HFF-Myc (cell line): Measurements from ENCODE around the gene FBXO44.
A peak's percentile ranks its signal among the peaks of the same experiment; 100 is the strongest.

Experiments used
- DNase-seq: peaks from one replicate; pipeline ENCODE4 v3.0.0-alpha.2; 2011; ENCODE audit warnings: low read depth; ENCODE audit errors: extremely low read depth
- H3K4me3 ChIP-seq: replicated peaks from 2 replicates; pipeline ENCODE4 v1.5.1; 2011; ENCODE audit warnings: low read depth, mild to moderate bottlenecking, control low read depth, low read length
- CTCF ChIP-seq: IDR thresholded peaks from 2 replicates; pipeline ENCODE4 v1.5.1; 2012; ENCODE audit warnings: mild to moderate bottlenecking, low read depth, low read length, control low read depth; ENCODE audit errors: missing control alignments

FBXO44 gene

GRCh38 chr1:11691928-11692711 lies 37.4 kb downstream of the FBXO44 start:
- no peak for DNase-seq
- no peak overlapping the region for H3K4me3 ChIP-seq
- no peak for TF ChIP-seq CTCF

DNA sequence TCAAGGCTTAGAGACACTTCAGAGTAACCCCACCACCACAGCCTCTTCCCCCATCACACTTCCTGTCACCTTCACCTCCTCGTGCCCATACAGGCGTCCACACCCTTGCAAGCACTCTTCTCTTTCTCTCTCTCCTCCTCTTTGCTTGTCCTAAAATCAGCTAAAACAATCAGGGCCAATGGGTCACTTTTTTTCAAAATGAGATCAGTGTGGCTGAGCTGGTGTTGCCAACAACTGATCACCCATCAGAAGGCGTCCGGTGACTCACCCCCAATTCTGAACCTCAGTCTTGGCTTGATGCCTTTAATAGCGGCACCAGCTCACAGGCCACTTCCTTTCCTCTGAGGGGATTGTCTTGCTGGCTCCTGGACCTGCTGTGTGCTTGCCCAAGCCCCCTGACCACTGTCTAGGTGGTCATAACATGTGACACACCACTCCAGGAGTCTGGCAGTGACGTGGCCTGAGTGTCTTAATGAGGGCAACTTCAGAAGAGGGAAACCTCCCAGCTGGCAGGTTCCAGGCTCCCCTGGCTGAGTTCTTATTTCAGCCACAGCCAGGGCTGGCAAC lies 38.4 kb downstream of the FBXO44 start:
- peak; percentile 52 for DNase-seq
- TF ChIP-seq CTCF = no peak
- H3K4me3 ChIP-seq = no peak overlapping the region

- no peak for TF ChIP-seq CTCF
- no peak overlapping the region for H3K4me3 ChIP-seq
- DNase-seq = no peak
Measured at GRCh38 chr1:11693917-11694316, 39.2 kb downstream of the FBXO44 start.

DNA sequence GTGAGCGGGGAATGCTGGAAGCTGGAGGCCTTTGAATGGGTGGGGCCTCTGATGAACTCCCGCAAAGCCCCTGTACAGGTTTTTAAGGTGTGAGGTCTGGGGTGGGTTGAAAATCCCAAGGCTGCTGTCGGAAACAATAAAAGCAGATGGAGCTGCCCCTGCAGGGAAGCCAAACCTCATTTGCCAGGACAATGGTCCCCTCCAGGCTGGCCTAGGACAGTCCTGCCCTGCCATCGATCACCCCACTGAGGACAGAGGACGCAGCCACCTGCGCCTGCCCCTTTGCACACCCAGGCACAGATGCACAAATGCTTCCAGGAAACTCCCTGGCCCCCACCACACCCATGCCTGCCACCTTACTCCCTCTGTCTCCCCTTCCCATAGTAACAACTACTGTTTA lies 41.2 kb downstream of the FBXO44 start:
- no peak for TF ChIP-seq CTCF
- DNase-seq = no peak
- H3K4me3 ChIP-seq = no peak overlapping the region

DNA sequence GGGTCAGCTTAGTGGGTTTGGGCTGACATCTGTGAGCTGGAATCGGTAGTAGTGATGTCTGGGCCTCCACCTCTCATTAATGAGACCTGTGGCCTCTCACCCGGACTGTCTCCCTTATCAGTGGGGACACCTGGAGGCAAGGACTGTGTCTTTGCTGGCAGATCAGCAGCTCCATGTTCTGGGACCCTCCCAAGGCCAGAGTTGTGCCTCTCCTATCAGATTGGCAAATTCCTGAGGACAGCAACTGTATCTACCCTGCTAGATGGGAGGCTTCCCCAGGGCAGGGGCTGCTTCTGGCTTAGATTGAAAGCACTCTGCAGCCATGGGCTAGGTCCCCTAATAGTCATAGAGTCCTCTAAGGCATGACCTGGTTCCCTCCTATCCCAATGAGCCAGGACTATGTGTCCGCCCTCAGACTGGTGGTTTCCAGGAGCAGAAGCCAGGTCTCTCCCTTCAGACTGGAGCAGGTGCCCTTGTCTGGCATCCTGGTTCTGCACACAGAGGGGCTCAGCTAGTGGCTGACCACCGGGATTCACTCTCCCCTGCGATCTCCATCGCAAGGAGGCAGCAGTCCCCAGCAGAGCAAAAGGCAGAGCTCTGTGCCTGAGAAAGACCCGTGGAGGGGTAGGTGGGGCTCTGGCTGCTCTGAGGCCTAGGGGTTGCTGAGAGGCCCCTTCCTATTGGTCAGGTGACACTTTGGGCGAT lies 42.7 kb downstream of the FBXO44 start:
- no peak overlapping the region for H3K4me3 ChIP-seq
- DNase-seq = no peak
- TF ChIP-seq CTCF = no peak

DNA sequence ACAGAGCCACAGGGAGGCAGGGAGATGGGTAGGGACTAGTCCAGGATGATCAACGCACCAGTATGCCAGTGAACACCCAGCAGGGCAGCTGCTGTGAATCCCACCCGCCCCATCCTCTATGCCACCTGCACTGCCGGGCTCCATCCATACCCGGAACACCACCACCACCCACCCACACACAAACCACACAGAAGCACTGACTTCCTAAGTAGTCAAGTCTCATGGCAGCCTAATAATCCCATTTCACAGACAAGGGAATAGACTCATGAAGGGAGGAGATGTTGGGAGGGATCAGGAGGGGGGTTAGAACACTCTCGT lies 43.2 kb downstream of the FBXO44 start:
- no peak overlapping the region for H3K4me3 ChIP-seq
- no peak for DNase-seq
- TF ChIP-seq CTCF = no peak
